Ishikawa (cell line): Measurements from ENCODE around the gene LIMA1.

Experiments
- CEBPB ChIP-seq: IDR thresholded peaks from 2 replicates; pipeline ENCODE4 v1.6.1; 2012
- CREB1 ChIP-seq: IDR thresholded peaks from 2 replicates; pipeline ENCODE4 v1.6.1; 2012; ENCODE audit warnings: low read depth
- EGR1 ChIP-seq: IDR thresholded peaks from 2 replicates; pipeline ENCODE4 v1.6.1; 2012
- EP300 ChIP-seq: IDR thresholded peaks from 2 replicates; pipeline ENCODE4 v1.6.1; 2012; ENCODE audit warnings: borderline replicate concordance
- FOXM1 ChIP-seq: IDR thresholded peaks from 2 replicates; pipeline ENCODE4 v1.6.1; 2012; ENCODE audit warnings: low read depth, borderline replicate concordance
- NFIC ChIP-seq: IDR thresholded peaks from 2 replicates; pipeline ENCODE4 v1.6.1; 2012
- RAD21 ChIP-seq: IDR thresholded peaks from 2 replicates; pipeline ENCODE4 v1.6.1; 2012; ENCODE audit warnings: low read depth
- TAF1 ChIP-seq: IDR thresholded peaks from 2 replicates; pipeline ENCODE4 v1.6.1; 2012; ENCODE audit warnings: low read depth, mild to moderate bottlenecking
- TCF12 ChIP-seq: IDR thresholded peaks from 2 replicates; pipeline ENCODE4 v1.6.1; 2012; ENCODE audit warnings: low read depth
- TEAD4 ChIP-seq: IDR thresholded peaks from 2 replicates; pipeline ENCODE4 v1.6.1; 2012
- USF1 ChIP-seq: IDR thresholded peaks from 2 replicates; pipeline ENCODE4 v1.6.1; 2012
- YY1 ChIP-seq: IDR thresholded peaks from 2 replicates; pipeline ENCODE4 v1.6.1; 2012; ENCODE audit warnings: low read depth
- ZBTB7A ChIP-seq: IDR thresholded peaks from 2 replicates; pipeline ENCODE4 v1.6.1; 2012; ENCODE audit warnings: low read depth
- TF ChIP-seq, protein P1 (sequence below): IDR thresholded peaks from 2 replicates; pipeline ENCODE4 v1.6.1; 2012; ENCODE audit warnings: low read depth, mild to moderate bottlenecking
- TF ChIP-seq, protein P2 (sequence below): IDR thresholded peaks from 2 replicates; pipeline ENCODE4 v1.6.1; 2012

Gene LIMA1

DNA sequence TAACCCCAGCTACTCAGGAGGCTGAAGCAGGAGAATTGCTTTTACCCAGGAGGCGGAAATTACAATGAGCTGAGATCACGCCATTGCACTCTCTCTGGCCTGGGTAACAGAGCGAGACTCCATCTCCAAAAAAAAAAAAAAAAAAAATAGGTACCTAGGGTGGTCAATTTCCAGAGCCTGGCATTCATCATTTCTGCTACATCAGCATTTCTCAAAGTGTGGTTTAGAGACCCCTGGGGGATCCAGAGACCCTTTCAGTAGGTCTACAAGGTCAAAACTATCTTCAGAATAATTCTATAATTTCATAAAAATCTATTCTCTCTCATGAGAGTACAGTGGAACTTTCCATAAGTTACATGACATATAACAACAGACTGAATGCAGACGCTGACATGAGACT, 136.0 kb downstream of the LIMA1 start:
- TF ChIP-seq USF1 (no peak), CREB1 (no peak), ZBTB7A (no peak), EGR1 (no peak), EP300 (no peak), FOXM1 (no peak), NFIC (no peak), TAF1 (no peak)

DNA sequence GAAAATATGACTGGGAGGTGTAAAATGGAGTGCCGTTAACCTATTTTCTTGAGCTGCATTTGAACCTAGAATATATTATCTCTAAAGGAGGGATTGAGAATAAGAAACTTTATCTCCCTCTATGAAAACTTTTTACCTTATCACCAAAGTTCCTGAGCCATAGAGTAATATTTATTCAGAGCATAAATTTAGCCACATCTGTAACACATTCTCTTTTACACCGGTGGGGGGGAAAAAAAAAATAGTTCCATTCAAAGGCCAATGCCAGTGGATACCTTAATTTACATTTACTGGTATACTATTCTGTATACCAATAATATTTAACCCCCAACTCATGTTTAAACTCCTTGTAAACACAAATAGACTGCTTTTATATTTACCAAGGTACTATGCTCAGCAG, 137.9 kb downstream of the LIMA1 start:
- no peak for TF ChIP-seq EP300
- no peak for TF ChIP-seq TAF1
- no peak for TF ChIP-seq CREB1
- TF ChIP-seq RAD21 = no peak
- TF ChIP-seq TCF12 = no peak
- no peak for TF ChIP-seq ZBTB7A
- TF ChIP-seq, protein P1, sequence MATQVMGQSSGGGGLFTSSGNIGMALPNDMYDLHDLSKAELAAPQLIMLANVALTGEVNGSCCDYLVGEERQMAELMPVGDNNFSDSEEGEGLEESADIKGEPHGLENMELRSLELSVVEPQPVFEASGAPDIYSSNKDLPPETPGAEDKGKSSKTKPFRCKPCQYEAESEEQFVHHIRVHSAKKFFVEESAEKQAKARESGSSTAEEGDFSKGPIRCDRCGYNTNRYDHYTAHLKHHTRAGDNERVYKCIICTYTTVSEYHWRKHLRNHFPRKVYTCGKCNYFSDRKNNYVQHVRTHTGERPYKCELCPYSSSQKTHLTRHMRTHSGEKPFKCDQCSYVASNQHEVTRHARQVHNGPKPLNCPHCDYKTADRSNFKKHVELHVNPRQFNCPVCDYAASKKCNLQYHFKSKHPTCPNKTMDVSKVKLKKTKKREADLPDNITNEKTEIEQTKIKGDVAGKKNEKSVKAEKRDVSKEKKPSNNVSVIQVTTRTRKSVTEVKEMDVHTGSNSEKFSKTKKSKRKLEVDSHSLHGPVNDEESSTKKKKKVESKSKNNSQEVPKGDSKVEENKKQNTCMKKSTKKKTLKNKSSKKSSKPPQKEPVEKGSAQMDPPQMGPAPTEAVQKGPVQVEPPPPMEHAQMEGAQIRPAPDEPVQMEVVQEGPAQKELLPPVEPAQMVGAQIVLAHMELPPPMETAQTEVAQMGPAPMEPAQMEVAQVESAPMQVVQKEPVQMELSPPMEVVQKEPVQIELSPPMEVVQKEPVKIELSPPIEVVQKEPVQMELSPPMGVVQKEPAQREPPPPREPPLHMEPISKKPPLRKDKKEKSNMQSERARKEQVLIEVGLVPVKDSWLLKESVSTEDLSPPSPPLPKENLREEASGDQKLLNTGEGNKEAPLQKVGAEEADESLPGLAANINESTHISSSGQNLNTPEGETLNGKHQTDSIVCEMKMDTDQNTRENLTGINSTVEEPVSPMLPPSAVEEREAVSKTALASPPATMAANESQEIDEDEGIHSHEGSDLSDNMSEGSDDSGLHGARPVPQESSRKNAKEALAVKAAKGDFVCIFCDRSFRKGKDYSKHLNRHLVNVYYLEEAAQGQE = no peak
- no peak for TF ChIP-seq FOXM1
- TF ChIP-seq USF1 = no peak
- TF ChIP-seq, protein P2, sequence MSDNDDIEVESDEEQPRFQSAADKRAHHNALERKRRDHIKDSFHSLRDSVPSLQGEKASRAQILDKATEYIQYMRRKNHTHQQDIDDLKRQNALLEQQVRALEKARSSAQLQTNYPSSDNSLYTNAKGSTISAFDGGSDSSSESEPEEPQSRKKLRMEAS = no peak
- TF ChIP-seq EGR1 = no peak
- TF ChIP-seq CEBPB = no peak
- TF ChIP-seq TEAD4 = no peak
- TF ChIP-seq YY1 = no peak

- no peak for TF ChIP-seq CREB1
- TF ChIP-seq USF1 = no peak
- TF ChIP-seq NFIC = no peak
- TF ChIP-seq, protein P1 = no peak
- no peak for TF ChIP-seq EP300
- TF ChIP-seq FOXM1 = no peak
- TF ChIP-seq EGR1 = no peak
- TF ChIP-seq CEBPB = no peak
- TF ChIP-seq ZBTB7A = no peak
- no peak for TF ChIP-seq TAF1
- TF ChIP-seq YY1 = no peak
- TF ChIP-seq RAD21 = no peak
- TF ChIP-seq, protein P2 = no peak
- no peak for TF ChIP-seq TCF12
- TF ChIP-seq TEAD4 = no peak
These were observed 140.3 kb downstream of the LIMA1 start for GRCh38 chr12:50142993-50143392.

DNA sequence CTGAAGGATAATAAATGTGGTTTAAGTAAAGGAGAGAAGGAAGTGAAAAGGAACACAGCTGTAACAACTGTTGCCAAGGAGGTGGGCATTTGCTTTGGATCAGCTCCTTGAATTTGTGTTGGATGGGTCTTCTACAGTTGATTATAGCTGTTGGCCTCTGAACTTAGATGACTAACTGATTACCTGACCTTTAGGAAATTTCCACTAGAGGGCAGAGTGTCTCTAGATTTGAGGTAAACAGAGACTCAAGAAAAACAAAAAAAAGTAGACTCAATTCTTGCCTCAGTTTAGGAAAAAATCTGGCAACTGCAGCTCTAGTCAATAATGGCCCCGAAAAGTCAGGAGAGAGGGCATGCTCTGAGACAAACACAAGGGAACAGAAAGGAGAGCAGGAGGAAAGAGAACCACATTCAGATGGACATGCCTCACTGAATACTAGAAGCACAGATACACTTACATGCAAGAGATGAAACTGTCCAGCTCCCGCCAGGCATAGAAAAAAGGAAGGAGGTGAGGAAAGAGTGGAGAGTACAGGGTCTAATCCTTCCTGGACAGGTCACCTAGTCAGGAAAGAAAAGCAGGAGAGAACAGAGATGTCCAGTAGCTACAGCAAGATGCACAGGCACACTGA, 150.7 kb downstream of the LIMA1 start:
- peak; percentile 67 for TF ChIP-seq RAD21
- TF ChIP-seq CEBPB = no peak

GRCh38 chr12:50129290-50129689, 154.0 kb downstream of the LIMA1 start:
- TF ChIP-seq TCF12 (no peak), EP300 (no peak), YY1 (no peak), NFIC (no peak), CEBPB (no peak), RAD21 (no peak), FOXM1 (no peak)
- TF ChIP-seq, protein P1 = no peak
